ENCODE data around the gene VWA5B1. TPM values are rescaled to one million over a fixed set of nuclear protein-coding genes. Genes with fewer than 3 reads are reported as not detected.
"Not testable (repeated sequence)": the region's sequence is repeated elsewhere in the genome, so short reads cannot be mapped to it uniquely, and the experiment has no call there.

The VWA5B1 gene
- total RNA-seq, 1 experiment from 2014 or later, result not detected

DNA sequence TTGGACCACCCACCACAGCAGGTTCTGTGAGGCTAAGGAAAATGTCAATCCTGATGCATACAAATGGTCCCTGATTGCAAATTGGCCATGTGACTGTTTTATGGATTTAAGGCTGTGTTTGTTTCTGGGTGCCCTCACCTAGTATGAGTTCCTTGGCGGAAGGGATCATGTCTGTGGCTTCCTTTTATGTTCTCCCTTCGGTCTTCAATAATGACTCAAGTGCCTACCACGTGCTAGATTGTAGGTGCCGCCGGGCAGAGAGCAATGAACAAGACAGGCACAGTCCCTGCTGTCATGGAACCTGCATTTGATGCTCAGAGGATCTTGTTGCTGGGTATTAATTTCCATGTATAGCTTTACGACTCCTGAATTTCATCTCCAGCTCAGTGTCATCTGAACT lies 9.8 kb upstream of the VWA5B1 start:
- no peak for DNase-seq (ENCODE audit: low read depth)

DNA sequence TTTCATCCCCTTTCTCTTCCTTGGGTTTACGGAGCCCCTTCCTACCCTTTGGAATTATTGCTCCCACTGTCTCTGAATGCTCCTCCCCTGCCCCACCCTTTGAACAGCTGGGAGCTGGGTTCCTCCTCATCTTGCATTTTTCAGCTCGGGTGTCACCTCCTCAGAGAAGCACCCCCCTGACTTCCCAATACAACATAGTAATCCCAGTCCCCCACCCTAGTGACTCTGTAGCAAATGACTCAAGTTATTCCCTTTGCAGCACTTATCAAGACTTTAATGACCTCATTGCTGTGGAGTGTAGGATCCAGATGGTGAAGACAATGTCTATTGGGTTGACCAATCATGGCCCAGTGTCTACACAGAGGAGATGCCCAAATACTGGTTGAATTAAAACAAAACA lies 8.9 kb upstream of the VWA5B1 start:
- peak; percentile 30 for DNase-seq (ENCODE audit: low read depth)

- no peak for DNase-seq (ENCODE audit: low read depth)
These were observed 8.1 kb upstream of the VWA5B1 start for GRCh38 chr1:20282533-20282932.

DNA sequence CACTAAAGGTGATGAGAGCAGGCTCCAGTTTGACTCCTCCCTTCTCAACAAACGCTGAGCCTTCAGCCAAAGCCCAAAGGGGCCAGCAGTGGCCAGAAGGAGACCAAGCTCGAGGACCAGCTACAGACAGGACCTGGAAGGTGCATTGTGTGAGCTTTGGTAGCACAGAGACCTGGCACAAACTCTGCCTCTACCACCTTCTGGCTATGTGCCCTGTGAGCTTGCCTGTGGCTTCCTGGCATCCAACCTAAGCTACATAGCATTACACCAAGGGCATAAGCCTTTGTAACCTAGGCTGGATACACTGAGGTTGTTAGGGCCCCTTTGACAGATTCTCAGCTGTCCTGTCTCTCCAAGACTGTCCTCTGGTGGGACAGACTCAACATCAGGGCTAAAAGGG lies 6.6 kb upstream of the VWA5B1 start:
- DNase-seq (ENCODE audit: low read depth), result no peak

- DNase-seq (ENCODE audit: low read depth), result no peak
These were observed 6.0 kb upstream of the VWA5B1 start for GRCh38 chr1:20284625-20285024.

DNA sequence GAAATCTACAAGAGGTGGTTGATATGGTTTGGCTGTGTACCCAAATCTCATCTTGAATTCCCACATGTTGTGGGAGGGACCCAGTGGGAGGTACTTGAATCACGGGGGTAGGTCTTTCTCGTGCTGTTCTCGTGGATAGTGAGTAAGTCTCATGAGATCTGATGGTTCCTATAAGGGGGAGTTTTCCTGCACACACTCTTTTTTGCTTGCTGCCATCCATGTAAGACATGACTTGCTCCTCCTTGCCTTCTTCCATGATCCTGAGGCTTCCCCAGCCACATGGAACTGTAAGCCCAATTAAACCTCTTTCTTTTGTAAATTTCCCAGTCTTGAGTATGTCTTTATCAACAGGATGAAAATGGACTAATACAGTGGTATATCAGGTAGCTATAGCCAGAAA lies 5.2 kb upstream of the VWA5B1 start:
- DNase-seq (ENCODE audit: low read depth), result no peak

- not testable (repeated sequence) for DNase-seq (ENCODE audit: low read depth)
These were observed 3.0 kb upstream of the VWA5B1 start for GRCh38 chr1:20287696-20288095.

- no peak for DNase-seq (ENCODE audit: low read depth)
These were observed 990 bp downstream of the VWA5B1 start for GRCh38 chr1:20291645-20292084.

GRCh38 chr1:20298626-20299025 lies 8.0 kb downstream of the VWA5B1 start:
- DNase-seq (ENCODE audit: low read depth), result no peak

DNA sequence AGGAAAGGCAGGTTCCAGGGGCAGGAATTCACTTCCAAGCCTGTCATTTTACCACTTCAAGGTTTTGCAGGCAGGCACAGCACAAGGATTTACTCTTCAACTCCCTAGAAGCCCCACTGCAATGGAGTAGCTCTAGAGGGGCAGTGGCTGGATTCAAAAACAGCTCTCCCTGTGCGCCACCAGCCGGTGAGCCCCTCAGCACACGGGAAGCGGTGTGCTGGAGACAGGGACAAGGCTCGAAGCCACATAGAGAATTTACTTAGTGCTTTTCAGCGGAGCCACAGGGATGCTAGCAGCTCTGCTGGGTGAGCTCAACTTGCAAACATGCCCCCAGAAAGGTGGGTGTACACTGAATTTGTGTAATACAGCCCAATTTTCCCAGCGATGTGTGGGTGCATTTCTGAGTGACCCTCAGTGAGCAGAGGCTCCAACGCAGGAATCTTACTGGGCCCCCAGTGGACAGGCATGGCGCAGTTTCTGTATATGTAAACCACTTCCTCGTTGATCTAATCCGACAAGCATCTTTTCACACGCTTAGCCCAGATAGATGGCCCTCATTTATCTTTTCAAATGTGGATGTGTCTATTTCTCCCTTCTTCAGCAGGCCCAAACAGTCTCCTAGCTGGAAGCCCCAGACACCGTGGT lies 10.9 kb downstream of the VWA5B1 start:
- DNase-seq (ENCODE audit: low read depth), result no peak

GRCh38 chr1:20302108-20302471 lies 11.4 kb downstream of the VWA5B1 start:
- DNase-seq (ENCODE audit: low read depth), result peak; percentile 57

DNA sequence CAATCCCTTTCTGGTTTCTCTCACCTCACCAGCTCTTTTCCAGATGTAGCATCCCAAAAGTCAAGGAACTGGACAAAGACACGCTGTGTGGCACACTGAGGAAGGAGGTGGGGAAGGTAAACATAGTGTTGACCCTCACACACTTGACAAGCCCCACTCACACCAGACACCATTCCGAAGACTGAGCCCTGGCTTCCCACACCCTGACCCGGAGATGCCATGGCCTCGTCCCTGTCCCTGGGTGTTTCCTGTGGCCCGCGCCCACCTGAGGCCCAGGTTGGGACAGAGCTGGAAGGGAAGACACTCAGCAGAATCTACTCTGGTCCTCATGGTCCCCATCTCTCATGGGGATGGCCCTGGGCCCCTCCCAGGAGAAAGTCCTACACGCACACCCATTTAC lies 16.4 kb downstream of the VWA5B1 start:
- DNase-seq (ENCODE audit: low read depth), result no peak

DNA sequence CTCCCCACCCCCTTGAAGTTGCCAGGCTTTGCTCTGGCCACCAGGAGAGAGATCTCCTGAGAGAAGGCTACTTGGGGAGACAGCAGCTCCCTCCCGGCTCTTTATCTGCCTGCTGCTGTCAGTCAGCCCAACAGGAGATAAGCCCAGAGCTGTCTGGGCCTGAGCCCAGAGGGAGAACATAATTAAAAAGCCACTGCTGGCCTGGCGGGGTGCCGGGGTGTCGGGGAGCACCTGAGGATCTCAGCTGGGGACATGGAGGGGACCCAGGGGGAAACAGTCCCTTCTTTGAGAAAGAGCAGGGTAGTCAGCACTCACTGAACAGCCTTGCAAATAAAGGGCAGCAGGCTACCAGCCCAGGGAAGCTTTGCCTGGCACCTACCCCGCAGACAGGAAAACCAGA lies 17.9 kb downstream of the VWA5B1 start:
- DNase-seq (ENCODE audit: low read depth), result no peak

GRCh38 chr1:20311289-20311688 lies 20.6 kb downstream of the VWA5B1 start:
- no peak for DNase-seq (ENCODE audit: low read depth)

DNA sequence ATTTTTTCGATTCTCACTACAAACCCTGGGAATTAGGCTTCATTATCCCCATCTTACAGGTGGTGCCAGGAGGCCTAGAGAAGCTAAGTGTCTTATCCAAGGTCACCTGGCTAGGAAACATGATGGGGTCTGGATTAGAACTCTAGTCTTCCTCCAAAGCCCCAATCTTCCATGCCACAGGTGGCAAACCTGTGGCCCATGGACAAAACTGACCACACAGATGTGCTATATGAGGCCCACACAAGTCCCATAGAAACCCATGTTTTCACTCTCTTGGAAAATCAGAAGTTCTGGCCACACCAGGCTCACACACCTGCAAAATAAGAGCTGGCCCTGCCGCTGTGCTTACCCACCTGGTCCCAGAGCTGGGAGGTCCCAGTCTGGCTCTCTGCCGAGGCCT lies 21.6 kb downstream of the VWA5B1 start:
- DNase-seq (ENCODE audit: low read depth), result no peak

DNA sequence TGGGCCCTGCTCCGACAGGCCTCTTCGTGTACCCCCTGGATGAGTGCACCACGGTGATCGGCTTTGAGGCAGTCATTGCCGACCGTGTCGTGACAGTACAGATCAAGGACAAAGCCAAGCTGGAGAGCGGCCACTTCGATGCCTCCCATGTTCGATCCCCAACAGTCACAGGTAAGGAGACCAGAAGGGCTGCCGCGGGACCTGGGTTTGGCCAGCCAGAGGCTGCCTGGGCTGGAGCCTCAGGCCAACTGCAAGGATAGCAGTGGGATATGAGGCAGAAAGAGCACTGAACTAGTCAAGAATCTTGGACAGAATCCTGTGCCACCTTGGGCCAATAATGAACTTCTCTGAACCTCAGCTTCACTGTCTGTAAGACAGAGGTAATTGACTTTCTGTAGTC lies 22.1 kb downstream of the VWA5B1 start:
- no peak for DNase-seq (ENCODE audit: low read depth)

DNA sequence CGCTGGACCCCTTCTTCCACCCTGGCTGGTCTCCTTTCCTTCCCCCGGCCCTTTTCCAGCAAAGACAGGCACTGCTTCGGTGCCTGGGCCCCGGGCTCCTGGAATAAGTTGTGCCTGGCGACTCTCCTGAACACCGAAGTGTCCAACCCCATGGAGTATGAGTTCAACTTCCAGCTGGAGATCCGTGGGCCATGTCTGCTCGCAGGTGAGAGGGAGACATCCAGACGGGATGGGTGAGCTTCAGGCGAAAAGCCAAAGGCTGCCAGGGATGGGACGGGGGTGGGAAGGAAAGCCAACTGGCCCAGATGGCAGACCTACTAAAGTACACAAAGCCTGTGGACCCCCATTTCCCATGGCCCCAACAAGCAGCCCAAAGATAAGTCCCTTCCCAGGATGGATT lies 26.8 kb downstream of the VWA5B1 start:
- no peak for DNase-seq (ENCODE audit: low read depth)

GRCh38 chr1:20318521-20318920 lies 27.8 kb downstream of the VWA5B1 start:
- DNase-seq (ENCODE audit: low read depth), result no peak

- no peak for DNase-seq (ENCODE audit: low read depth)
These were observed 28.3 kb downstream of the VWA5B1 start for GRCh38 chr1:20318971-20319370.

DNA sequence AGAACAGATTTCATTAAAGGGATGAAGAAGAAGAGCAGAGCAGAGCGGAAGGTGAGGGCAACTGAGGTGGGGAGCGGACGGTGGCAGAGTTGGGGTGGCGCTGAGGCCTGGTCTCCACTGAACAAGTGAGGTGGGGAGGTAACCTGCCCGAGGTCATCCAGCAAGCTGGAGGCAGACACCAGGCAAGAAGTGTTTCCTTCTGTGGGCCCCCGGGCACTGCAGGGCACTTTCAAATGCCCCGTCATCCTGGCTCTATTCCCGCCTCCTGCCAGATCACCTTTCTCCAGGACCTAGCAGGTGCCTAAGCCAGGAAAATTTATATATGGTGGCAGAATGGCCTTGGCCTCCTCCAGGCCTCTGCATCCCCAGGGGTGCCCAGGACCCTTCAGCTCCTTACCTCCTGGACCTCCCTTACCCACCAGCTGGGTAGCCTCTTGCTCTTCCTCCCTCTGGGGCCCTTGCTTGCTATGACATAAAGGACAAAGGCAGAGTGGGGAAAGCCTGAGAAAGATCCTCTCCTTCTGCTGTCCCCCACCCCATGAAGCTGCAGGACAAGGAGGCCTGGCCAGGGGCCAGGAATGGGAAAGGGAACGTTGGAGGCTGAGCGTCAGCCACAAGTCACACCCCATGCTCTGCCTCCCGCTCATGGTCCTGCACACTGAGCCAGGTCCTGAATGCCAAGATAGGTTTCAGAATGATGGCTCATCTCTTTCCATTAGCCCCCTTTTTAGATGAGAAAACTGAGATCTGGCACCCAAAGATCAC lies 29.0 kb downstream of the VWA5B1 start:
- no peak for DNase-seq (ENCODE audit: low read depth)

- DNase-seq (ENCODE audit: low read depth), result no peak
These were observed 30.0 kb downstream of the VWA5B1 start for GRCh38 chr1:20320704-20321103.

DNA sequence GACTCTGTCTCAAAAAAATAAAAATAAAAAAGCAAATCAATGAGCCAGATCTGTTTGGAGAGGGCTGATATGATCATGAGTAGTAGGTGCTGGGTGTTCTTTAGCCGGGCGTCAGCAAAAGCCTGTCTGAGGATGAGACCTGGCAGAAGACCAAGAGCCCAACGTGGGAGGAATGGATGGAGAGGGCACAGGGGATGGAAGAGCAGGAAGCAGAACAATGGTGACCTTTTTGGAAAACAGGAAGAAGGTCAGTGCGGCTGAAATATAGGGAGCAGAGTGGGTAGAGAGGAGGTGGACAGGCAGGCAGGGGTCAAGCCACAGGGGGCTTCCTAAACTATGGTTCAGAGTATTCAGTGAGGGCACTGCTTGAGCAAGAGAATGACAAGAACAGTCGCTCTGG lies 30.9 kb downstream of the VWA5B1 start:
- DNase-seq (ENCODE audit: low read depth), result no peak
